ENCODE data around the gene RAPGEF1. TPM values are rescaled to one million over a fixed set of nuclear protein-coding genes. Genes with fewer than 3 reads are reported as not detected.

Gene RAPGEF1
- polyA plus RNA-seq, 2 of the 4 experiments (the other 2 are of a cell fraction) = 21.6 to 27.7 TPM

DNA sequence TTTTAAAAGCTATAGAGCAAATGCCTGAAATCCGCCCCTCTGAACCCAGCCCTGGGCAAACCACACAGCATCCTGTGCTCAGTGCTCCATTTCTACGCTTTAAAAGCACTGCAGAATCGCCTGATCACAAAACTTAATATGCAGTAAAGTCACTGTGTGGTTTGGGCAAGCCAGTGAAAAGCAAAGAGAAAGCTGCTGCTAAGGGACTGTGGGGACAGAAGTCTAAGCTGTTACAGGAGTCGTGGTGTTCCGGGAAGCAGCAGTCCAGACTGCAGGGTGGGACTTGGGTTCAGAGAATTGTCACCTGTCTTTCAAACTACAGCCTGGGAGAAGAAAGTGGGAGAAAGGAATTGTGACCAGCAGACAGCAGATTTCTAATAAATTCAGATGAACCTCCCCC lies 8.2 kb downstream of the RAPGEF1 start:
- no peak overlapping the region for H3K4me3 ChIP-seq
- H3K4me2 ChIP-seq = peak overlapping the region; percentile 75
- 74% methylated on average over 5 of the region's 5 CpGs for whole genome bisulfite sequencing (ENCODE audit: missing lambda C conversion rate)
- TF ChIP-seq EHF (CRISPR knock-in tag; IDR thresholded peaks at IDR 0.05) (no peak), JUNB (IDR thresholded peaks at IDR 0.05) (no peak), RCOR1 (IDR thresholded peaks at IDR 0.05; ENCODE audit: low read depth, low read length) (no peak), RAD21 (conservative IDR thresholded peaks at IDR 0.05 in 1 of 2, IDR thresholded peaks at IDR 0.05 in 1 of 2) (no peak), GATA3 (IDR thresholded peaks at IDR 0.05; ENCODE audit: borderline replicate concordance) (no peak), HOXA7 (CRISPR knock-in tag; IDR thresholded peaks at IDR 0.05) (no peak), TP53 (CRISPR knock-in tag; IDR thresholded peaks at IDR 0.05) (no peak), FOSB (CRISPR knock-in tag; IDR thresholded peaks at IDR 0.05) (no peak), CBX8 (IDR thresholded peaks at IDR 0.05) (no peak), HDAC2 (IDR thresholded peaks at IDR 0.05) (no peak), BHLHE40 (IDR thresholded peaks at IDR 0.05; ENCODE audit: low read depth, low read length) (no peak), TFCP2L1 (CRISPR knock-in tag; IDR thresholded peaks at IDR 0.05) (no peak), MAFK (IDR thresholded peaks at IDR 0.05; ENCODE audit: partially characterized antibody) (no peak), SMC3 (IDR thresholded peaks at IDR 0.05) (no peak), MAZ (IDR thresholded peaks at IDR 0.05; ENCODE audit: borderline replicate concordance, low read depth, low read length) (no peak)
- TF ChIP-seq, protein P1, sequence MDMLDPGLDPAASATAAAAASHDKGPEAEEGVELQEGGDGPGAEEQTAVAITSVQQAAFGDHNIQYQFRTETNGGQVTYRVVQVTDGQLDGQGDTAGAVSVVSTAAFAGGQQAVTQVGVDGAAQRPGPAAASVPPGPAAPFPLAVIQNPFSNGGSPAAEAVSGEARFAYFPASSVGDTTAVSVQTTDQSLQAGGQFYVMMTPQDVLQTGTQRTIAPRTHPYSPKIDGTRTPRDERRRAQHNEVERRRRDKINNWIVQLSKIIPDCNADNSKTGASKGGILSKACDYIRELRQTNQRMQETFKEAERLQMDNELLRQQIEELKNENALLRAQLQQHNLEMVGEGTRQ (IDR thresholded peaks at IDR 0.05) = no peak
- POLR2A ChIA-PET = no interaction called here
- H3K9me3 ChIP-seq = no peaks in the 10 kb centered on the region
- FAIRE-seq (no peak), DNase-seq (ENCODE audit: low read depth in 1 of 2, low spot score in 1 of 2) (no peak), ATAC-seq (no peak)
- peak overlapping the region in 1 of 2 experiments; percentile 38; a peak in 3 of 6 replicates for H3K27ac ChIP-seq
- CTCF ChIA-PET = interaction anchor here (0.8 to 25.4 kb wide), 9 partner anchors 8 to 521 kb away, joined by 4 to 737 read pairs (median 5); partner anchors contain the start of gene RAPGEF1
- peaks cover 84% of the 10 kb centered on the region for H3K4me1 ChIP-seq

DNA sequence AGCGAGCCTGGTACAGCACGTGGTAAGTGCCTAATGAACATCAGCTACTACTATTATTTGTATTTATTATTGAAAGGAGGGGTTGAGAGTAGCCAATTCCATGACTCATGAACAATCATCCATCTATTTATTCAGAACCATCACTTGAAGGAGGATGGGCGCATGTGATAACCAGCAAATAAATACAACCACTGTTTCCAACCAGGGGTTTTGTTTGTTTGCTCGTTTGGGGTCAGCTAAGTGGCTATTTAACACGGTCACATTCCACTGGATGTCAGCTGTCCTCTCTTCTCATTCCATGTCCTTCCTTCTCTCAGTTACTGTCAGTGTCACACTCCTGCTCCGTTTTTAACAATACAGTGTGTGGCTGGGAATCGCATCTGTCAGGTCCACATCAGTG lies 8.6 kb downstream of the RAPGEF1 start:
- CTCF ChIA-PET = interaction anchor here (1.2 to 25.4 kb wide), 7 partner anchors 8 to 131 kb away, joined by 4 to 737 read pairs (median 5); partner anchors contain the start of gene RAPGEF1
- TF ChIP-seq PHF8 (IDR thresholded peaks at IDR 0.05; ENCODE audit: borderline replicate concordance, low read depth) (no peak), FOSL2 (IDR thresholded peaks at IDR 0.05) (no peak), FOSL2 (CRISPR knock-in tag; IDR thresholded peaks at IDR 0.05) (peak; percentile 52; the same call in 1 of the 2 replicates), HOXB5 (CRISPR knock-in tag; IDR thresholded peaks at IDR 0.05) (no peak), CHD2 (IDR thresholded peaks at IDR 0.05; ENCODE audit: low read length, partially characterized antibody) (no peak), HDAC2 (IDR thresholded peaks at IDR 0.05) (no peak), FOSB (CRISPR knock-in tag; IDR thresholded peaks at IDR 0.05) (no peak)
- TF ChIP-seq, protein P2, sequence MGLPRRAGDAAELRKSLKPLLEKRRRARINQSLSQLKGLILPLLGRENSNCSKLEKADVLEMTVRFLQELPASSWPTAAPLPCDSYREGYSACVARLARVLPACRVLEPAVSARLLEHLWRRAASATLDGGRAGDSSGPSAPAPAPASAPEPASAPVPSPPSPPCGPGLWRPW (IDR thresholded peaks at IDR 0.05) = no peak
- TF ChIP-seq, protein P3, sequence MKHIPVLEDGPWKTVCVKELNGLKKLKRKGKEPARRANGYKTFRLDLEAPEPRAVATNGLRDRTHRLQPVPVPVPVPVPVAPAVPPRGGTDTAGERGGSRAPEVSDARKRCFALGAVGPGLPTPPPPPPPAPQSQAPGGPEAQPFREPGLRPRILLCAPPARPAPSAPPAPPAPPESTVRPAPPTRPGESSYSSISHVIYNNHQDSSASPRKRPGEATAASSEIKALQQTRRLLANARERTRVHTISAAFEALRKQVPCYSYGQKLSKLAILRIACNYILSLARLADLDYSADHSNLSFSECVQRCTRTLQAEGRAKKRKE (CRISPR knock-in tag; IDR thresholded peaks at IDR 0.05; ENCODE audit: low read depth) = no peak
- ATAC-seq (no peak), FAIRE-seq (no peak), DNase-seq (ENCODE audit: low read depth in 1 of 2, low spot score in 1 of 2) (no peak)
- Histone ChIP-seq H3K4me1 (peaks cover 80% of the 10 kb centered on the region), H3K9me3 (no peaks in the 10 kb centered on the region), H3K4me3 (no peak overlapping the region), H3K27ac (peak overlapping the region in 1 of 2 experiments; percentile 38; a peak in 2 of 6 replicates), H3K4me2 (peak overlapping the region; percentile 75)
- 44% methylated on average over 7 of the region's 7 CpGs for WGBS (ENCODE audit: missing lambda C conversion rate)
- POLR2A ChIA-PET = no interaction called here

DNA sequence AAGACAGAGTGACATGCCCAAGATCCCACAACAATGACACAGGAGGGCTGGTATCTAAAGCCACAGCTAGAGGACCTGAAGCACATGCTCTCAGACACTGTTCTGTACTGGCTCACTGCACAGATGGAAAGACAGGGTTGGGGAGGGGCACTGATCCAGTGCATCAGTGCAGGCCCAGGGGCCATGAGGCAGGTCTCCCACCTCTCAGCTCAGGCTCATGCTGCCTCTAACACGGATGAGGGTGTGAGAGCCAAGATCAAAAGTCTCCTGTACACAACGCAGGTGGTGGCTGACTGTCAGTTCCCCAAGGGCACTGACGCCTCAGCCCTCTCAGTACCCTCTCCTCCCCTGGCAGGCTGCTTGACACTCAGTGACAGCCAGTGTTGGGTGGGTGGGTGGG lies 10.9 kb downstream of the RAPGEF1 start:
- no peaks in the 10 kb centered on the region for H3K9me3 ChIP-seq
- H3K4me1 ChIP-seq = peaks cover 57% of the 10 kb centered on the region
- DNase-seq (ENCODE audit: low read depth in 1 of 2, low spot score in 1 of 2) = no peak
- H3K4me3 ChIP-seq = no peak overlapping the region
- H3K27ac ChIP-seq = no peak overlapping the region; a peak in 1 of 6 replicates
- ChIA-PET POLR2A (no interaction called here), CTCF (interaction anchor here (0.7 to 8.3 kb wide), 6 partner anchors 11 to 138 kb away, joined by 3 to 61 read pairs (median 6); partner anchors contain the start of gene RAPGEF1)
- no peak for ATAC-seq
- 74% methylated on average over 3 of the region's 3 CpGs for WGBS (ENCODE audit: missing lambda C conversion rate)
- H3K4me2 ChIP-seq = no peak overlapping the region
- FAIRE-seq = no peak
- no peak for TF ChIP-seq RNF2 (IDR thresholded peaks at IDR 0.05; ENCODE audit: borderline replicate concordance, low read depth)
- TF ChIP-seq, protein P4, sequence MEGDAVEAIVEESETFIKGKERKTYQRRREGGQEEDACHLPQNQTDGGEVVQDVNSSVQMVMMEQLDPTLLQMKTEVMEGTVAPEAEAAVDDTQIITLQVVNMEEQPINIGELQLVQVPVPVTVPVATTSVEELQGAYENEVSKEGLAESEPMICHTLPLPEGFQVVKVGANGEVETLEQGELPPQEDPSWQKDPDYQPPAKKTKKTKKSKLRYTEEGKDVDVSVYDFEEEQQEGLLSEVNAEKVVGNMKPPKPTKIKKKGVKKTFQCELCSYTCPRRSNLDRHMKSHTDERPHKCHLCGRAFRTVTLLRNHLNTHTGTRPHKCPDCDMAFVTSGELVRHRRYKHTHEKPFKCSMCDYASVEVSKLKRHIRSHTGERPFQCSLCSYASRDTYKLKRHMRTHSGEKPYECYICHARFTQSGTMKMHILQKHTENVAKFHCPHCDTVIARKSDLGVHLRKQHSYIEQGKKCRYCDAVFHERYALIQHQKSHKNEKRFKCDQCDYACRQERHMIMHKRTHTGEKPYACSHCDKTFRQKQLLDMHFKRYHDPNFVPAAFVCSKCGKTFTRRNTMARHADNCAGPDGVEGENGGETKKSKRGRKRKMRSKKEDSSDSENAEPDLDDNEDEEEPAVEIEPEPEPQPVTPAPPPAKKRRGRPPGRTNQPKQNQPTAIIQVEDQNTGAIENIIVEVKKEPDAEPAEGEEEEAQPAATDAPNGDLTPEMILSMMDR (IDR thresholded peaks at IDR 0.05) = no peak
- TF ChIP-seq ZFP36 (IDR thresholded peaks at IDR 0.05; ENCODE audit: borderline replicate concordance, partially characterized antibody) = no peak
- no peak for TF ChIP-seq ESRRA (IDR thresholded peaks at IDR 0.05; ENCODE audit: borderline replicate concordance, low read length)
- no peak for TF ChIP-seq TP53 (CRISPR knock-in tag; IDR thresholded peaks at IDR 0.05)
- TF ChIP-seq HOXA7 (CRISPR knock-in tag; IDR thresholded peaks at IDR 0.05) = no peak
- no peak for TF ChIP-seq ZNF302 (CRISPR knock-in tag; IDR thresholded peaks at IDR 0.05)
- TF ChIP-seq HOXB5 (CRISPR knock-in tag; IDR thresholded peaks at IDR 0.05) = no peak
- TF ChIP-seq, protein P5, sequence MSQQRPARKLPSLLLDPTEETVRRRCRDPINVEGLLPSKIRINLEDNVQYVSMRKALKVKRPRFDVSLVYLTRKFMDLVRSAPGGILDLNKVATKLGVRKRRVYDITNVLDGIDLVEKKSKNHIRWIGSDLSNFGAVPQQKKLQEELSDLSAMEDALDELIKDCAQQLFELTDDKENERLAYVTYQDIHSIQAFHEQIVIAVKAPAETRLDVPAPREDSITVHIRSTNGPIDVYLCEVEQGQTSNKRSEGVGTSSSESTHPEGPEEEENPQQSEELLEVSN (IDR thresholded peaks at IDR 0.05; ENCODE audit: borderline replicate concordance, low read depth) = no peak
- TF ChIP-seq FOSL2 (IDR thresholded peaks at IDR 0.05) = no peak
- no peak for TF ChIP-seq FOSL2 (CRISPR knock-in tag; IDR thresholded peaks at IDR 0.05)
- no peak for TF ChIP-seq RCOR1 (IDR thresholded peaks at IDR 0.05; ENCODE audit: low read depth, low read length)
- no peak for TF ChIP-seq CBX8 (IDR thresholded peaks at IDR 0.05)
- no peak for TF ChIP-seq POLR2AphosphoS2 (conservative IDR thresholded peaks at IDR 0.05; ENCODE audit: low read length)
- no peak for TF ChIP-seq NPAS2 (CRISPR knock-in tag; IDR thresholded peaks at IDR 0.05; ENCODE audit: borderline replicate concordance)
- TF ChIP-seq KDM1A (IDR thresholded peaks at IDR 0.05; ENCODE audit: low read depth) = no peak
